BE2C (cell line): ENCODE results near the gene MYO10.

Experiments used
- DNase-seq: peaks from one replicate; pipeline ENCODE4 v3.0.0-alpha.2; 2020
- H3K27me3 ChIP-seq: fragments of 250-450 bp; sonication (Bioruptor Pico); 2 replicates; pipeline ENCODE4 v1.5.1; 2020; ENCODE audit warnings: mild to moderate bottlenecking
- H3K36me3 ChIP-seq: fragments of 250-450 bp; sonication (Bioruptor Pico); 2 replicates; pipeline ENCODE4 v1.5.1; 2020; ENCODE audit warnings: mild to moderate bottlenecking
- H3K4me1 ChIP-seq: fragments of 250-450 bp; sonication (Bioruptor Pico); 2 replicates; pipeline ENCODE4 v1.5.1; 2020
- H3K4me3 ChIP-seq: 2 replicates; pipeline ENCODE4 v1.5.1; 2011; ENCODE audit warnings: low read depth, low read length
- H3K9me3 ChIP-seq: fragments of 250-450 bp; sonication (Bioruptor Pico); 2 replicates; pipeline ENCODE4 v1.5.1; 2020
- CTCF ChIP-seq: IDR thresholded peaks from 2 replicates; pipeline ENCODE4 v1.5.1; 2012; ENCODE audit warnings: mild to moderate bottlenecking, low read depth, low read length

Gene MYO10

DNA sequence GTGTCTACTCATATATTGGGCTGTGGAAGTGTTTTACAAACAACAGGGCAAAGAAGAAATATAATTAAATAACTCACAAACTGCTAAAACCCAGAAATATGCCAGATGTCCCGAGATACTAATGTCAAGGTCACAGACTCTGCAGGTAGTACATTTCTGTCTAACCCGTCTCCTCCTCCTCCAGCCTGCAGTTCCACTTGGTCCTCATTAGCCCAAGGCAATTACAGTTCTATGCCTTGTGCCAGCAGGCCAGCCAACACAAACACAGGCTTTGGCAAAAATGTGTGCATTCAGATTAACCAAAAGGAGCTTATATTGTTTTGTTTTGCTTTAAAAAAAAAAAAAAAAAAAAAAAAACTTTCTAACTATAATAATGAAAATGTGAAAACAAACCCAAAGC, 148.8 kb downstream of the MYO10 start:
- Histone ChIP-seq H3K27me3 (no peaks in the 10 kb centered on the region), H3K4me3 (no peak overlapping the region), H3K4me1 (no peaks in the 10 kb centered on the region), H3K36me3 (no peaks in the 10 kb centered on the region), H3K9me3 (no peaks in the 10 kb centered on the region)
- TF ChIP-seq CTCF = no peak
- DNase-seq = no peak

GRCh38 chr5:16784843-16785791, 151.0 kb downstream of the MYO10 start:
- H3K27me3 ChIP-seq = no peaks in the 10 kb centered on the region; the same call in 1 of the 2 replicates
- H3K36me3 ChIP-seq = no peaks in the 10 kb centered on the region
- no peaks in the 10 kb centered on the region for H3K9me3 ChIP-seq
- no peaks in the 10 kb centered on the region for H3K4me1 ChIP-seq
- TF ChIP-seq CTCF = no peak
- no peak overlapping the region for H3K4me3 ChIP-seq
- no peak for DNase-seq

DNA sequence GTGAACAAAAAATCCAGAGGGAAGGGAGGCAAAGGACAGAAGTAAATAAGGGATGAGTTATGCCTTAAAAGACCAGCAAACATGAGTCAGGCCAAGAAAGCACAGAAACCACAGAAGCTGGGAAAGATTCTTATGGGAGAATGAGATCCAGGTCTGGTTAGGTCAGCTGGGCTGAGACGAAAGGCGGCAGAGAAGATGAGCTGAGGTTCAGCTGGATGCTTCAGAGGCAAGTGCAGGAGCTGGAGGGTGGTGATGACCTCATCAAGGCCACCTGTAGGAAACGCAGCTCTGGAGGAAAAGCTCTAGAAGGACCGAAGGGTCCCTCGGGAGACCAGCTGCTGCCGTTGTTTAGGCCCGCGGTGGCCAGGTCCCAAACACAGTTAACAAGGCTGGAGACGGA, 152.0 kb downstream of the MYO10 start:
- H3K27me3 ChIP-seq = no peaks in the 10 kb centered on the region; the same call in 1 of the 2 replicates
- H3K4me1 ChIP-seq = no peaks in the 10 kb centered on the region
- DNase-seq = no peak
- H3K9me3 ChIP-seq = no peaks in the 10 kb centered on the region
- H3K4me3 ChIP-seq = no peak overlapping the region
- no peaks in the 10 kb centered on the region for H3K36me3 ChIP-seq
- no peak for TF ChIP-seq CTCF

DNA sequence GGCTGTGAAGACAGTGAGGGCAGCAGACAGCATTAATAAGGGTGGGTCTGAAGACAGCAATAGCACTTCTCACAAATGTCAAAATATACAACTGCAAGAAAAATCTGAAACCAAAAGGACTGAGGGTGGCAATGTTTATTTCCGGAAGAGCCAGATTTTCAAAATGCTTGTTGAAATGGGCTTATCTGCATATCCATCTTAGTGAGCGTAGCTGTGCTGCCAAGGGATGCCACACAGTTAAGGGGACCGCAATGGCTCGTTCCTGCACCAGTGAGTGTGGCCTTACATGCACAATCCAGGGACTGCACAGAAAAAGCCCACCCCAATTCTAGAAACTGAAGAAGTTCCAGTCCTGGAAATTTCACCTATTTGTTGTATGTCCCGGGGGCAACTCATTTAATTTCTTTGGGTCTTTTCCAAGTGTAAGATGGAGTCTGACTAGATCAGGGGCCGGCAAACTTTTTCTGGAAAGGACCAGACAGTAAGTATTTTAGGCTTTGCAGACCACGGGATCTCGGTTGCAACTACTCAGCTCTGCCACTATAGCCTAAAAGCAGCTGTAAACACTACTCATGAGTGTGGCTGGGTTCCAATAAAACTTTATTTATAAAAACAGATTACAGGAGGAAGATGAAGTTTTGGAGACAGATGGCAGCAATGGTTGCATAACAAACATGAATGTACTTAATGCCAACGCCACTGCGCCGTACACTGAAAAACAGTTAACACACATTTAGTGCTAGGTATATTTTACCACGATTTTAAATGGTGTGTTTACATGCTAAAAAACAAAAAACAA, 154.1 kb downstream of the MYO10 start:
- no peak for DNase-seq
- no peaks in the 10 kb centered on the region; the same call in 1 of the 2 replicates for H3K27me3 ChIP-seq
- no peak for TF ChIP-seq CTCF
- H3K9me3 ChIP-seq = no peaks in the 10 kb centered on the region
- H3K36me3 ChIP-seq = no peaks in the 10 kb centered on the region
- H3K4me3 ChIP-seq = no peak overlapping the region
- no peaks in the 10 kb centered on the region for H3K4me1 ChIP-seq

GRCh38 chr5:16780325-16780724, 155.8 kb downstream of the MYO10 start:
- H3K27me3 ChIP-seq = no peaks in the 10 kb centered on the region; the same call in 1 of the 2 replicates
- no peak overlapping the region for H3K4me3 ChIP-seq
- no peak for TF ChIP-seq CTCF
- DNase-seq = no peak
- H3K36me3 ChIP-seq = no peaks in the 10 kb centered on the region
- no peaks in the 10 kb centered on the region for H3K4me1 ChIP-seq
- no peaks in the 10 kb centered on the region for H3K9me3 ChIP-seq
